Activated CD8-positive, alpha-beta memory T cell treated with anti-CD3 and anti-CD28 coated beads, Interleukin-2, amount 10 ng/mL, durations not matched to agents 7 days and 5 days (primary cell): ENCODE data around the gene PJA2. TPM values are rescaled to one million over a fixed set of nuclear protein-coding genes. Genes with fewer than 3 reads are reported as not detected.
"Not testable (repeated sequence)": the region's sequence is repeated elsewhere in the genome, so short reads cannot be mapped to it uniquely, and the experiment has no call there.

Experiments used
- ATAC-seq: fragments of 150-1000 bp; cut with Tn5 transposase; one replicate; pipeline ENCODE4 v1.10.0; 2021; ENCODE audit warnings: moderate library complexity
- CTCF ChIA-PET: fragments of 350-600 bp; sonication (Branson Sonifier 250); formaldehyde crosslinking; loops from one replicate; lab custom pipeline; 2021; ENCODE audit warnings: antibody characterized with exemption; lab: Charles Lee
- DNase-seq: peaks from one replicate; pipeline ENCODE4 v3.0.0-alpha.2; 2020
- H3K27ac Mint-ChIP-seq: one replicate; pipeline ENCODE4 v1.8.0; 2021; ENCODE audit warnings: mild to moderate bottlenecking, mixed read lengths
- H3K27me3 Mint-ChIP-seq: one replicate; pipeline ENCODE4 v1.8.0; 2021; ENCODE audit warnings: mixed read lengths
- H3K36me3 Mint-ChIP-seq: one replicate; pipeline ENCODE4 v1.8.0; 2021; ENCODE audit warnings: mild to moderate bottlenecking, mixed read lengths
- H3K4me1 Mint-ChIP-seq: one replicate; pipeline ENCODE4 v1.8.0; 2021; ENCODE audit warnings: mixed read lengths
- H3K4me3 Mint-ChIP-seq: one replicate; pipeline ENCODE4 v1.8.0; 2021; ENCODE audit warnings: mild to moderate bottlenecking, moderate library complexity, mixed read lengths
- H3K9me3 Mint-ChIP-seq: one replicate; pipeline ENCODE4 v1.8.0; 2022; ENCODE audit warnings: low read depth, mixed read lengths
- total RNA-seq, 2 experiments: library from RNA; stranded (reverse); gene quantifications; one replicate each; pipeline ENCODE4 v1.2.3, GENCODE V29; 2021

PJA2 gene
- 10 to 100 TPM; 49.1 to 54.2 TPM for total RNA-seq

GRCh38 chr5:109409844-109410388, at the start of gene PJA2:
Gene PJA2 (minus strand): TSS chr5:109409974. CDS start chr5:109383433, 26,541 bp downstream.
- peak within 1 kb of the TSS; percentile 80 for H3K4me3 Mint-ChIP-seq
- peak; percentile 98 for DNase-seq
- H3K36me3 Mint-ChIP-seq: peaks cover 26% of the 10 kb centered on the region
- H3K4me1 Mint-ChIP-seq: peaks cover 33% of the 10 kb centered on the region
- H3K9me3 Mint-ChIP-seq: peaks cover 5% of the 10 kb centered on the region
- CTCF ChIA-PET: interaction anchor here (1.5 kb wide), 1 partner anchor 682 kb away, joined by 4 read pairs; no protein-coding TSS in a partner anchor
- ATAC-seq: peak; percentile 88
- H3K27me3 Mint-ChIP-seq: no peaks in the 10 kb centered on the region
- H3K27ac Mint-ChIP-seq: peak within 1 kb of the TSS; percentile 99

GRCh38 chr5:109455598-109456096, 45.9 kb upstream of the PJA2 start:
- Mint-ChIP-seq H3K4me1 (peaks cover 9% of the 10 kb centered on the region), H3K27ac (peak overlapping the region; percentile 7), H3K27me3 (peaks cover 8% of the 10 kb centered on the region), H3K4me3 (no peak overlapping the region), H3K9me3 (no peaks in the 10 kb centered on the region), H3K36me3 (no peaks in the 10 kb centered on the region)
- peak; percentile 96 for ATAC-seq
- CTCF ChIA-PET: no interaction called here
- no peak for DNase-seq

- H3K27ac Mint-ChIP-seq: no peak overlapping the region
- ATAC-seq (no peak), DNase-seq (no peak)
- no peak overlapping the region for H3K4me3 Mint-ChIP-seq
- H3K36me3 Mint-ChIP-seq: no peaks in the 10 kb centered on the region
- H3K9me3 Mint-ChIP-seq: no peaks in the 10 kb centered on the region
- CTCF ChIA-PET: interaction anchor here (1.4 kb wide), 1 partner anchor 10 kb away, joined by 3 read pairs; no protein-coding TSS in a partner anchor
- H3K27me3 Mint-ChIP-seq: peaks cover 8% of the 10 kb centered on the region
- H3K4me1 Mint-ChIP-seq: peaks cover 9% of the 10 kb centered on the region
Observed at GRCh38 chr5:109454731-109455505, 45.1 kb upstream of the PJA2 start.

- CTCF ChIA-PET: no interaction called here
- no peak for ATAC-seq
- H3K4me1 Mint-ChIP-seq: peaks cover 9% of the 10 kb centered on the region
- H3K36me3 Mint-ChIP-seq: no peaks in the 10 kb centered on the region
- H3K4me3 Mint-ChIP-seq: no peak overlapping the region
- no peak for DNase-seq
- H3K9me3 Mint-ChIP-seq: no peaks in the 10 kb centered on the region
- H3K27me3 Mint-ChIP-seq: peaks cover 4% of the 10 kb centered on the region
- H3K27ac Mint-ChIP-seq: no peak overlapping the region
Observed at GRCh38 chr5:109453251-109453650, 43.5 kb upstream of the PJA2 start.

GRCh38 chr5:109452661-109453060, 42.9 kb upstream of the PJA2 start:
- H3K36me3 Mint-ChIP-seq: no peaks in the 10 kb centered on the region
- H3K4me3 Mint-ChIP-seq: no peak overlapping the region
- no peak for DNase-seq
- H3K9me3 Mint-ChIP-seq: no peaks in the 10 kb centered on the region
- peaks cover 9% of the 10 kb centered on the region for H3K4me1 Mint-ChIP-seq
- peaks cover 3% of the 10 kb centered on the region for H3K27me3 Mint-ChIP-seq
- CTCF ChIA-PET: no interaction called here
- H3K27ac Mint-ChIP-seq: no peak overlapping the region
- no peak for ATAC-seq

- Mint-ChIP-seq H3K4me1 (peaks cover 9% of the 10 kb centered on the region), H3K27ac (no peak overlapping the region), H3K36me3 (no peaks in the 10 kb centered on the region), H3K9me3 (no peaks in the 10 kb centered on the region), H3K4me3 (no peak overlapping the region), H3K27me3 (peaks cover 3% of the 10 kb centered on the region)
- no peak for DNase-seq
- no peak for ATAC-seq
- CTCF ChIA-PET: no interaction called here
Observed at GRCh38 chr5:109451146-109451545, 41.4 kb upstream of the PJA2 start.

- Mint-ChIP-seq H3K9me3 (no peaks in the 10 kb centered on the region), H3K4me1 (peaks cover 2% of the 10 kb centered on the region), H3K27ac (no peak overlapping the region), H3K27me3 (no peaks in the 10 kb centered on the region), H3K36me3 (no peaks in the 10 kb centered on the region), H3K4me3 (no peak overlapping the region)
- CTCF ChIA-PET: no interaction called here
- DNase-seq (no peak), ATAC-seq (no peak)
Observed at GRCh38 chr5:109450129-109450877, 40.5 kb upstream of the PJA2 start.

GRCh38 chr5:109448838-109449237, 39.1 kb upstream of the PJA2 start:
- DNase-seq: no peak
- Mint-ChIP-seq H3K36me3 (no peaks in the 10 kb centered on the region), H3K4me3 (no peak overlapping the region), H3K4me1 (no peaks in the 10 kb centered on the region), H3K9me3 (no peaks in the 10 kb centered on the region), H3K27ac (no peak overlapping the region), H3K27me3 (no peaks in the 10 kb centered on the region)
- ATAC-seq: no peak
- CTCF ChIA-PET: no interaction called here

GRCh38 chr5:109439590-109439989, 29.8 kb upstream of the PJA2 start:
- no peaks in the 10 kb centered on the region for H3K4me1 Mint-ChIP-seq
- H3K9me3 Mint-ChIP-seq: no peaks in the 10 kb centered on the region
- H3K4me3 Mint-ChIP-seq: no peak overlapping the region
- no peak for DNase-seq
- H3K36me3 Mint-ChIP-seq: no peaks in the 10 kb centered on the region
- CTCF ChIA-PET: interaction anchor here (1.3 kb wide), 1 partner anchor 18 kb away, joined by 3 read pairs; no protein-coding TSS in a partner anchor
- H3K27me3 Mint-ChIP-seq: peaks cover 8% of the 10 kb centered on the region
- ATAC-seq: no peak
- H3K27ac Mint-ChIP-seq: no peak overlapping the region

GRCh38 chr5:109426075-109426474, 16.3 kb upstream of the PJA2 start:
- Mint-ChIP-seq H3K36me3 (no peaks in the 10 kb centered on the region), H3K4me1 (no peaks in the 10 kb centered on the region), H3K9me3 (no peaks in the 10 kb centered on the region), H3K27me3 (peaks cover 7% of the 10 kb centered on the region), H3K4me3 (no peak overlapping the region), H3K27ac (no peak overlapping the region)
- DNase-seq (no peak), ATAC-seq (no peak)
- CTCF ChIA-PET: no interaction called here

- H3K27me3 Mint-ChIP-seq, H3K36me3 Mint-ChIP-seq, CTCF ChIA-PET, H3K4me3 Mint-ChIP-seq, H3K27ac Mint-ChIP-seq, DNase-seq, H3K9me3 Mint-ChIP-seq, ATAC-seq, H3K4me1 Mint-ChIP-seq: not testable (repeated sequence)
Observed at GRCh38 chr5:109425521-109425920, 15.7 kb upstream of the PJA2 start.

GRCh38 chr5:109421956-109422355, 12.2 kb upstream of the PJA2 start:
- DNase-seq (no peak), ATAC-seq (no peak)
- H3K36me3 Mint-ChIP-seq: no peaks in the 10 kb centered on the region
- CTCF ChIA-PET: interaction anchor here (1.2 kb wide), 1 partner anchor 17 kb away, joined by 3 read pairs; no protein-coding TSS in a partner anchor
- H3K4me1 Mint-ChIP-seq: no peaks in the 10 kb centered on the region
- no peak overlapping the region for H3K4me3 Mint-ChIP-seq
- H3K27ac Mint-ChIP-seq: no peak overlapping the region
- no peaks in the 10 kb centered on the region for H3K9me3 Mint-ChIP-seq
- peaks cover 4% of the 10 kb centered on the region for H3K27me3 Mint-ChIP-seq

- H3K4me3 Mint-ChIP-seq: no peak overlapping the region
- H3K27me3 Mint-ChIP-seq: peaks cover 4% of the 10 kb centered on the region
- H3K4me1 Mint-ChIP-seq: no peaks in the 10 kb centered on the region
- peaks cover 7% of the 10 kb centered on the region for H3K9me3 Mint-ChIP-seq
- no peak for ATAC-seq
- no peak for DNase-seq
- H3K36me3 Mint-ChIP-seq: peaks cover 7% of the 10 kb centered on the region
- no peak overlapping the region for H3K27ac Mint-ChIP-seq
- CTCF ChIA-PET: interaction anchor here (1.2 kb wide), 1 partner anchor 13 kb away, joined by 3 read pairs; no protein-coding TSS in a partner anchor
Observed at GRCh38 chr5:109418712-109419352, 9.1 kb upstream of the PJA2 start.
